Endothelial cell of umbilical vein (primary cell): ENCODE data around the gene INTS12. TPM values are rescaled to one million over a fixed set of nuclear protein-coding genes. Genes with fewer than 3 reads are reported as not detected.
"Not testable (repeated sequence)": the region's sequence is repeated elsewhere in the genome, so short reads cannot be mapped to it uniquely, and the experiment has no call there.

Source experiments
- BruUV-seq: library from RNA; stranded (reverse); fragments of 400-500 nt; replicated peaks from 2 replicates; lab custom pipeline; 2021; lab: Mats Ljungman, UMichigan
- CTCF ChIA-PET: fragments of 300-600, 350-600 bp; sonication (Branson Sonifier 250); formaldehyde crosslinking; loops from one replicate; lab custom pipeline; 2021; ENCODE audit warnings: antibody characterized with exemption, inconsistent platforms; lab: Charles Lee
- POLR2A ChIA-PET: fragments of 300-600, 350-600 bp; sonication (Branson Sonifier 250); formaldehyde crosslinking; loops from one replicate; lab custom pipeline; 2021; ENCODE audit warnings: antibody characterized with exemption, inconsistent platforms; lab: Charles Lee
- DNase-seq: peaks from one replicate; pipeline ENCODE4 v3.0.0-alpha.2; 2011; ENCODE audit warnings: low read depth, low spot score
- FAIRE-seq: peaks from 2 replicates; lab custom pipeline; 2011; peaks lifted over from hg19 to GRCh38; lab: Jason Lieb, UNC
- H2AFZ ChIP-seq: 2 replicates; pipeline ENCODE4 v1.6.0; 2012; ENCODE audit warnings: low read depth, low read length, control low read depth, inconsistent platforms
- H3K27ac ChIP-seq: 2 replicates; pipeline ENCODE4 v1.5.1; 2011; ENCODE audit warnings: low read depth, mild to moderate bottlenecking, control low read depth, low read length, moderate library complexity; ENCODE audit not compliant: insufficient read depth
- H3K27me3 ChIP-seq, 2 experiments: 2 replicates each; pipeline versions ENCODE4 v1.6.0 to v1.6.1; 2011; ENCODE audit warnings: low read length in 2 of 2, mixed read lengths in 1 of 2; ENCODE audit not compliant: control insufficient read depth in 2 of 2, insufficient read depth in 2 of 2
- H3K36me3 ChIP-seq, 2 experiments: 2 replicates in 1 of 2; 3 replicates in 1 of 2; pipeline ENCODE4 v1.5.1; 2011; ENCODE audit warnings: low read length in 2 of 2, mild to moderate bottlenecking in 1 of 2, moderate library complexity in 1 of 2; ENCODE audit not compliant: control insufficient read depth in 2 of 2, insufficient read depth in 2 of 2; ENCODE audit errors: extremely low read depth in 1 of 2
- H3K4me1 ChIP-seq: 3 replicates; pipeline ENCODE4 v1.5.1; 2011; ENCODE audit warnings: mild to moderate bottlenecking, low read length; ENCODE audit not compliant: control insufficient read depth, insufficient read depth; ENCODE audit errors: extremely low read depth
- H3K4me2 ChIP-seq: 2 replicates; pipeline ENCODE4 v1.6.1; 2011; ENCODE audit warnings: low read length, control low read depth, mixed read lengths; ENCODE audit not compliant: insufficient read depth
- H3K4me3 ChIP-seq, 3 experiments: fragments of 200-600 bp in 1 of 3; sonication (generic), shearing (Covaris generic) in 1 of 3; replicated peaks in 1 of 3; 2 replicates each; pipeline ENCODE4 v1.5.1; 2011 to 2016; ENCODE audit warnings: control low read depth in 3 of 3, low read length in 3 of 3, mild to moderate bottlenecking in 2 of 3, inconsistent platforms in 1 of 3, low read depth in 1 of 3, moderate library complexity in 1 of 3; ENCODE audit not compliant: insufficient read depth in 1 of 3
- H3K79me2 ChIP-seq: 2 replicates; pipeline ENCODE4 v1.6.0; 2012; ENCODE audit warnings: low read length, inconsistent platforms; ENCODE audit not compliant: control insufficient read depth, insufficient read depth
- H3K9ac ChIP-seq: replicated peaks from 2 replicates; pipeline ENCODE3; 2011; ENCODE audit warnings: low read length, control low read depth; ENCODE audit not compliant: insufficient read depth; ENCODE audit errors: extremely low read depth
- H3K9me1 ChIP-seq: replicated peaks from 3 replicates; pipeline ENCODE4 v1.6.0; 2011; ENCODE audit warnings: mild to moderate bottlenecking, low read length; ENCODE audit not compliant: control insufficient read depth, insufficient read depth; ENCODE audit errors: extremely low read depth
- H3K9me3 ChIP-seq: replicated peaks from 2 replicates; pipeline ENCODE4 v1.5.1; 2012; ENCODE audit warnings: low read length, inconsistent platforms; ENCODE audit not compliant: control insufficient read depth, insufficient read depth
- H4K20me1 ChIP-seq: replicated peaks from 2 replicates; pipeline ENCODE3; 2011; ENCODE audit warnings: mild to moderate bottlenecking, low read length; ENCODE audit not compliant: control insufficient read depth, insufficient read depth; ENCODE audit errors: extremely low read depth
- EZH2 ChIP-seq: IDR thresholded peaks from 2 replicates; pipeline ENCODE4 v1.6.1; 2012; ENCODE audit warnings: borderline replicate concordance, low read depth, mild to moderate bottlenecking, moderate library complexity, low read length, inconsistent platforms; ENCODE audit not compliant: severe bottlenecking
- FOS ChIP-seq: IDR thresholded peaks from 2 replicates; pipeline ENCODE4 v1.6.1; 2011; ENCODE audit warnings: mild to moderate bottlenecking, low read length, moderate library complexity, borderline replicate concordance; ENCODE audit not compliant: insufficient read depth
- GATA2 ChIP-seq: IDR thresholded peaks from 2 replicates; pipeline ENCODE4 v1.7.0; 2011; ENCODE audit warnings: low read depth, mild to moderate bottlenecking, moderate library complexity, mixed read lengths, low read length; ENCODE audit not compliant: insufficient read length, insufficient read depth
- JUN ChIP-seq: IDR thresholded peaks from 2 replicates; pipeline ENCODE4 v1.6.1; 2011; ENCODE audit warnings: borderline replicate concordance, low read depth; ENCODE audit not compliant: insufficient read length, insufficient read depth
- MAX ChIP-seq: IDR thresholded peaks from 2 replicates; pipeline ENCODE4 v1.6.1; 2011; ENCODE audit not compliant: insufficient read depth, insufficient read length
- MYC ChIP-seq: IDR thresholded peaks from one replicate; pipeline ENCODE4 v1.6.1; 2011; ENCODE audit warnings: mild to moderate bottlenecking, low read depth, low read length
- POLR2A ChIP-seq: IDR thresholded peaks from 2 replicates; pipeline ENCODE4 v1.6.1; 2012; ENCODE audit warnings: low read depth, mild to moderate bottlenecking, control low read depth, low read length
- POLR2AphosphoS5 ChIP-seq: IDR thresholded peaks from 2 replicates; pipeline ENCODE4 v1.6.1; 2012; ENCODE audit warnings: low read depth, mild to moderate bottlenecking, control low read depth, low read length, moderate library complexity; ENCODE audit not compliant: insufficient read depth
- dilution Hi-C: fragments of 300-500 bp; cut with MboI; formaldehyde crosslinking; loops from one replicate; pipeline ENCODE4 v1.15.0; 2019; ENCODE audit warnings: low sequenced_read_pairs; ENCODE audit not compliant: extremely low pct_ligation_motif_present
- intact Hi-C: fragments of 100-400 bp; cut with micrococcal nuclease; formaldehyde crosslinking; loops from one replicate; pipeline ENCODE4 v1.10.0; 2022
- polyA plus RNA-seq, 4 experiments: library from polyadenylated mRNA; depleted of rRNA in 3 of 4; stranded (reverse) in 3 of 4; unstranded in 1 of 4; fragments of >200 nt; gene quantifications; 2 replicates each; pipeline versions ENCODE4 v1.2.1 to v1.2.3, GENCODE V29; 2011 to 2012; ENCODE audit warnings: missing spikeins in 1 of 4
- total RNA-seq: library from RNA; stranded (reverse); gene quantifications from 2 replicates; pipeline ENCODE4 v1.2.3, GENCODE V29; 2021
- TF ChIP-seq, protein P1 (sequence below), 2 donors: IDR thresholded peaks; 1 replicate in 1 of 2; 2 replicates in 1 of 2; pipeline ENCODE4 v1.5.1; 2011; ENCODE audit warnings: low read length in 2 of 2, mild to moderate bottlenecking in 2 of 2, moderate library complexity in 2 of 2, control low read depth in 1 of 2, inconsistent platforms in 1 of 2, low read depth in 1 of 2; ENCODE audit not compliant: insufficient read depth in 1 of 2; ENCODE audit errors: extremely low read depth in 1 of 2

Gene INTS12
- total and polyA plus RNA-seq, 2 donors (not counting 3 experiments of a cell fraction or from before 2014, with no cell fraction given): 19.7 to 20.9 TPM

DNA sequence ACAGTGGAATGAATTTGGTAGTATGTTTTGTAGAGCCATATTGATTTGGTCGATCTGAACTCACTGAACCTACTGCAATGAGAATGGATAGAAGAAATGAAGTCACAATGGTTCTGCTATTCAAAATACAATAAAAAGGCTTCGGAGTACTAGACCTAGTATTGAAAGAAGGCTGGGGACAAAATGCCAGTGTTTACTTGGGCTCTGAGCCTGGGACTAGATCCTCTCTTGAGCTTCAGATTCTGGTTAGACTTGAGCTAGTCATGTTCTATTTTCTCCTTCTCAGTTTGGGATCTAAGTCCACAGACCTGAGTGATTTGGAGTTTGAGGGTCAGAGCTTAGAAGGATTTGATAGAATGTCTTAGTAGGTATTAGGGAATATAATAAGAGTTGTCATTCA, 9.9 kb downstream of the INTS12 start:
- no peak for DNase-seq
- H3K9me1 ChIP-seq: no peaks in the 10 kb centered on the region
- peak; percentile 52 for FAIRE-seq
- H3K36me3 ChIP-seq: peaks cover 0 to 6% of the 10 kb centered on the region in 2 experiments
- ChIA-PET CTCF (interaction anchor here (1.1 kb wide), 1 partner anchor 14 kb away, joined by 3 read pairs; no protein-coding TSS in a partner anchor), POLR2A (no interaction called here)
- no peak overlapping the region for H2AFZ ChIP-seq
- no peak overlapping the region for H3K4me2 ChIP-seq
- H3K4me3 ChIP-seq: no peak overlapping the region
- no peaks in the 10 kb centered on the region for H3K4me1 ChIP-seq
- no peak for TF ChIP-seq MYC
- no peak for TF ChIP-seq GATA2
- TF ChIP-seq JUN: no peak
- no peak for TF ChIP-seq POLR2AphosphoS5
- TF ChIP-seq, protein P1, sequence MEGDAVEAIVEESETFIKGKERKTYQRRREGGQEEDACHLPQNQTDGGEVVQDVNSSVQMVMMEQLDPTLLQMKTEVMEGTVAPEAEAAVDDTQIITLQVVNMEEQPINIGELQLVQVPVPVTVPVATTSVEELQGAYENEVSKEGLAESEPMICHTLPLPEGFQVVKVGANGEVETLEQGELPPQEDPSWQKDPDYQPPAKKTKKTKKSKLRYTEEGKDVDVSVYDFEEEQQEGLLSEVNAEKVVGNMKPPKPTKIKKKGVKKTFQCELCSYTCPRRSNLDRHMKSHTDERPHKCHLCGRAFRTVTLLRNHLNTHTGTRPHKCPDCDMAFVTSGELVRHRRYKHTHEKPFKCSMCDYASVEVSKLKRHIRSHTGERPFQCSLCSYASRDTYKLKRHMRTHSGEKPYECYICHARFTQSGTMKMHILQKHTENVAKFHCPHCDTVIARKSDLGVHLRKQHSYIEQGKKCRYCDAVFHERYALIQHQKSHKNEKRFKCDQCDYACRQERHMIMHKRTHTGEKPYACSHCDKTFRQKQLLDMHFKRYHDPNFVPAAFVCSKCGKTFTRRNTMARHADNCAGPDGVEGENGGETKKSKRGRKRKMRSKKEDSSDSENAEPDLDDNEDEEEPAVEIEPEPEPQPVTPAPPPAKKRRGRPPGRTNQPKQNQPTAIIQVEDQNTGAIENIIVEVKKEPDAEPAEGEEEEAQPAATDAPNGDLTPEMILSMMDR (IDR thresholded peaks at IDR 0.05; ENCODE audit: extremely low read depth in 1 of 2, insufficient read depth in 1 of 2, low read depth in 1 of 2, low read length in 2 of 2): no peak
- no peak for TF ChIP-seq POLR2A
- no peak for TF ChIP-seq MAX
- no peak for TF ChIP-seq FOS
- no peak for TF ChIP-seq EZH2
- H3K27ac ChIP-seq: no peak overlapping the region
- no TSS peak for BruUV-seq
- intact Hi-C loops: no loop called here
- no peaks in the 10 kb centered on the region for H3K9me3 ChIP-seq
- no peaks in the 10 kb centered on the region for H4K20me1 ChIP-seq
- dilution Hi-C loops: no loop called here
- no peaks in the 10 kb centered on the region for H3K27me3 ChIP-seq
- no peak overlapping the region for H3K9ac ChIP-seq
- peaks cover 13% of the 10 kb centered on the region for H3K79me2 ChIP-seq

DNA sequence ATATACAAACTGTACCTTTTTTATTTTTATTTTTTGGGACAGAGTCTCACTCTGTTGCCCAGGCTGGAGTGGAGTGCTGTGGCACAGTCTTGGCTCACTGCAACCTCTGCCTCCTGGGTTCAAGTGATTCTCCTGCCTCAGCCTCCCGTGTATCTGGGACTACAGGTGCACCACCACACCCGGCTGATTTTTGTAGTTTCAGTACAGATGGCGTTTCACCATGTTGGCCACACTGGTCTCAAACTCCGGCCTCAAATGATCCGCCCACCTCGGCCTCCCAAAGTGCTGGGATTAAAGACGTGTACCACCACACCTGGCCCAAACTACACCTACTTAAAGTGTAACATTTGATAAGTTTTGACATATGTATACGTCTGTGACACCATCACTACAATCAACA, 12.7 kb downstream of the INTS12 start:
- FAIRE-seq, H3K9me1 ChIP-seq, H2AFZ ChIP-seq, intact Hi-C loops, H3K9me3 ChIP-seq, POLR2A ChIA-PET, H3K79me2 ChIP-seq, H4K20me1 ChIP-seq, DNase-seq, H3K9ac ChIP-seq, dilution Hi-C loops, BruUV-seq, H3K36me3 ChIP-seq, H3K4me1 ChIP-seq, H3K27ac ChIP-seq, H3K4me3 ChIP-seq, H3K4me2 ChIP-seq, H3K27me3 ChIP-seq: not testable (repeated sequence)
- CTCF ChIA-PET: interaction anchor here (0.9 to 1.1 kb wide), 2 partner anchors 13 to 175 kb away, joined by 3 read pairs; no protein-coding TSS in a partner anchor

GRCh38 chr4:105694812-105695211, 13.7 kb downstream of the INTS12 start:
- FAIRE-seq, H3K36me3 ChIP-seq: not testable (repeated sequence)

More at GRCh38 chr4:105694812-105695211, 13.7 kb downstream of the INTS12 start:
- BruUV-seq, intact Hi-C loops, H3K4me3 ChIP-seq, H3K79me2 ChIP-seq, H3K4me2 ChIP-seq, dilution Hi-C loops, H3K27ac ChIP-seq, POLR2A ChIA-PET, H3K9ac ChIP-seq, H3K27me3 ChIP-seq, H4K20me1 ChIP-seq, H2AFZ ChIP-seq, H3K9me1 ChIP-seq, DNase-seq, H3K9me3 ChIP-seq, H3K4me1 ChIP-seq: not testable (repeated sequence)
- CTCF ChIA-PET: interaction anchor here (0.9 kb wide), 1 partner anchor 174 kb away, joined by 3 read pairs; no protein-coding TSS in a partner anchor
